HG03354 (cell line): ENCODE results near the gene KLHL12.

Experiments
- ATAC-seq: cut with Tn5 transposase; IDR thresholded peaks from one replicate; pipeline ENCODE4 v1.9.1; 2021; ENCODE audit warnings: mild to moderate bottlenecking; ENCODE audit not compliant: unreplicated experiment, poor library complexity, severe bottlenecking

KLHL12 gene

GRCh38 chr1:202892501-202892900 is 34.5 kb downstream of the KLHL12 start:
- no peak for ATAC-seq

GRCh38 chr1:202890392-202890791 is 36.6 kb downstream of the KLHL12 start:
- no peak for ATAC-seq

DNA sequence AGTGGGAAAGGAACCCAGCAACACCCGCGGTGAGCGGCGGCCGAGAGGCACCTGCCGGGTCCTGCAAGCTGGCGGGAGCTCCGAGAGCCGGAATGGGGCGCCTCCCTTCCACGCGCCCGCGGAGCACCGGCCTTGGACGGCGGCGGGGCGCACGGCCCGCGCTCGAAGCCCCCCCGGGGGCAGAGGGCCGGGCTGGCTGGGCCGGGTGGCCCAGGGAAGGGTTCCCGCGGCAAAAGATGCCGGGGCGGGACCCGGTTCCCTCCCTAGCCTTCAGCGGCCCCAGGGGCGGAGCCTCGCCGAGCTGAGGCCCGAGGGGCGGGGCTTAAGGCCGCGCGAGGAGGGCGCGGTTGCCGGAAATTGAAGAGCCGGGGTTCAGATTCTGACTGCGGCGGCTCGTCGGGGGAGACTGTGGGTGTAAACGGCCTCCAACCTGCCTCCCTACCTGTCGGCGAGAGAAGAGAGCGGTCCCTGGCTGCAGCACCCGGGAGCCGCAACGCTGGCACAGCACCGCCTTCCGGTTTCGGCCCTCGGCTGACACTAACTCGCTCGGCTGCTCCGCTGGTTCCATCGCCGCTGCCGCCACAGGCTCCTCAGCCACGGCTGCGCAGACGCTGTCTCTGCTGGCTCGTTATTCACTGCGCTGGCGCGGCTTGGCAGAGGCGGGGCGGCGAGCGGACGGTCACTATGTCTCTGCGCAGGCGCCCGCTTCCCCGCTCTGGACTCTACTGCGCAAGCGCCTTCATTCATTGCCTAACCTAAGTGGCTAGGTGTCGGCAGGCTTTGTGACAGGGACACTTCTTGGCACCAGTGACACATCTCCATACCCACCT is 38.3 kb downstream of the KLHL12 start, which contains the start of gene RABIF:
Gene RABIF (minus strand): TSS at position 619 of the 830 bp plus-strand sequence. CDS start 51 bp downstream, at position 568.
- peak; percentile 92 for ATAC-seq

GRCh38 chr1:202888221-202888530 is 38.9 kb downstream of the KLHL12 start:
- ATAC-seq: no peak

DNA sequence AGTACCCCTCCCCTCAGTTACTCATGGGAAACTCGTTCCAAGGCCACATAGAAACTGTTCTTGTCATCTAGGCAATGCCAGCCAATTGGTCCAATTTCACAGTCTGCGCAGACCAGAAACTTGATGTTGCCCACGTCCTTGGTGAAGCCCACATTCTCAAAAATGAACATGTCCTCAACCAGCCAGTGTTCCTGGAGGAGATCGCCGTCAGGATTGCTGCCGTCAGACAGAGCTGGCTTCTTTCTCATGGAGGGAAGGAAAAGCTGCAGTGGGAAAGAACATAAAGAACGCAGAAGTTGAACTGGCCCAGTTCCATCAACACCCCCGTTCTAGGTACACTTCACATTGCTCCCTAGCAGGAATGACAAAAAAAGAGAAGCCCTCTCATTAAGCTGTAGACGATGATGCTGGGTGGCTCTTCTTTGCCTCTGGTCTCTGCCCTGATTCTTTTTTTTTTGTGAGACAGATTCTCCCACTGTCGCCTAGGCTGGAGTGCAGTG is 46.0 kb downstream of the KLHL12 start:
- ATAC-seq: no peak

DNA sequence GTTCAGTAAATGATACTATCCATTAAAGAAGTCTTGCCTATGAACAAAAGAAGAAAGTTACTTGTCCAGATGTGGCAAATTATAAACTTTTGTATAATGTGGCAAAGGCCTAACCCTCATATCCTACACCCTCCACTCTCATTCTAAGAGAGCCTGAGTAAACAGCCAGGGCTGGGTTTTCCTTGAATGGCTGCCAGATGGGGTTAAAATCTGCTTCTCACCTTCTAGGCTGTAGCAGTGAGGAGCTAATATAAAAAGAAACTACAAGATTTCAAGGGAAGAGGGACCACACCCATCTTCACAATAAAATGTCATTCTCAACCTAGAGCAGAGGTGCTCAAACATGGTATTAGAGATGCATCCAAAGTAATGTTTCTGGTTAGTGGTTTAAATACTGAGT is 47.0 kb downstream of the KLHL12 start:
- ATAC-seq: no peak

DNA sequence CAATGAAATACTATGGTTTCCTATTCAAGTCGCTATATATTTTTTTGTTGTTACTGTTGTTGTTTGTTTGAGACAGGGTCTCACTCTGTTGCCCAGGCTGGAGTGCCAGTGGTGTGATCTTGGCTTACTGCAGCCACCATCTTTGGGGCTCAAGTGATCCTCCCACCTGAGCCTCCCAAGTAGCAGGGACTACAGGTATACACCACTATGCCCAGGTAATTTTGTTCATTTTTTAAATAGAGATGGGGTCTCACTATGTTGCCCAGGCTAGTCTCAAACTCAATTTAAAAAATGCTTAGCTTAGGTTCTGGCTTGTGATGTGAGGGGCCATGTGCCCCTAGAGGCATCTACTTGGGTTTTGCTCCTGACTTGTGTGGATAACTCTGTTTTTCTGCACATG is 47.9 kb downstream of the KLHL12 start:
- no peak for ATAC-seq

GRCh38 chr1:202873026-202873425 is 54.0 kb downstream of the KLHL12 start:
- ATAC-seq: no peak

- ATAC-seq: no peak
Observed at GRCh38 chr1:202871367-202871766, 55.7 kb downstream of the KLHL12 start.

DNA sequence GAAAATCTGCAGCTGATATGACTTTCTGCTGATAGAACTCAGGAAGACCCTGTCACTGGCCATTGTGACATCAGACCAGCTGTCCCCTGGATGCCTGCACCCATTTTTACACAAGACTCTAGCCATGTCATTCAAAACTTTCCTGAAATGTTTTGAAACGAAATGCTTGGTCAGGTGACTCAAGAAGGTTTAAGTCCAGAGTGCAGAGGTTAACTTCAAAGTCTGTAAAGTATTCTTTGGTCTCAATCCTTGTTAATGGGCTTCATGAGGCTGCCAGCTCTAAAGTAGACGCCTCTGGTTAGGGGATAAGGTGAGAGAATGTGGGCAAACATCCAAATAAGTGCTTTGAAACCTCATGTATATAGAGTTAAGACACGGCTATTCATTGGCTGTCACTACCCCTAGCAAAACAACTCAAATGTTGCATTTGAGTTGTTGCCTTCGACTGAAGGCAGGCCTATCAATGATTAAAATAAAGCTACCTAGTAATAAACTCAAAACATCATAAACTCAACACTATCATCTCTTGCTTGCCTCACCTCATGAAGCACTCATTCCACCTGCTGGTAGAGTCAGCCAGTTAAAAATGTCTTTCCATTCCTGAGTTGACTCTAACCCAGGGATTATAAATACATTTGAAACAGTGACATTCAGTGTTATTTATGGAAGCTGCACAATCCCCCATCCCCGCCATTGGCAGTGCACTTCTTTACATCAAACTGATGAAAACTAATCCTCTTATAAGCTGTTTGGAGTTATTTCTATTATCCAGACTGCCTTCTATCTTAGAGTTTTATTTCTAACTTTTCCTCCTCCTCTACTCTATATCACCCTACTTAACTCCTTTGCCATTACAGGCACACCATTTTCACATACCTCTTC is 64.1 kb downstream of the KLHL12 start:
- no peak for ATAC-seq

GRCh38 chr1:202861420-202862132 is 65.5 kb downstream of the KLHL12 start:
- peak; percentile 81 for ATAC-seq

DNA sequence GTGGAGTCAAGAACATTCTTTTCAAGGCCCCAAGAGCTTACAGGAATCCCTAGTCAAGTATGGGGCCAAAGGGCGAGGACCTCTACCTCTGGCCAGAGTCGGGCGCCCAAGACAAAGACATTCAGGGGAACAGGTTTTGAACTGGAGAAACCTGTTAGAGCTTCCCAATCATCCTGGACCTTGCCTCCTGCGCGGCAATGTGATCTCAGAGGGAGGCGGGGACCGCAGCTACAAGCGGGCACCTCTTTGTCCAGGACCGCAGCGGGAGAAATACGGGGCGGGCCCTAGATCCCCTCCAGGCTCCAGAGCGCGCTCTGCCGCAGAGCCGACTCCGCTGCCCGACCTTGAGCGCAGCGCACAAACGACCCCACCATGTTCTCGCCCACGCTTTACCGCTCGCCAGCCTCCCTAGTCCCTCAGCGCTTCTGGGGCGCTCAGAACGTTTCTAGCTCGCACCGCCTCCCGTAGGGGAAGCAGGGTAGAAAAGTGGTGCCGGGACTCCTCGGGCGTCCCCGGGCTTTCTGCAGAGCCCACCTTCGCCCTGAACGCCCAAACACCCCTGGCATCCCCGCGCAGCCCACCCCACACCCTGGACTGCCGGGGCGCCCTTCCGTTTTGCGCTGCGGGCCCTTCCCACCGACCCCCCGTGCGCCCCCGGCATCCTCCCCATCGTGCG is 66.2 kb downstream of the KLHL12 start:
- ATAC-seq: peak; percentile 44

DNA sequence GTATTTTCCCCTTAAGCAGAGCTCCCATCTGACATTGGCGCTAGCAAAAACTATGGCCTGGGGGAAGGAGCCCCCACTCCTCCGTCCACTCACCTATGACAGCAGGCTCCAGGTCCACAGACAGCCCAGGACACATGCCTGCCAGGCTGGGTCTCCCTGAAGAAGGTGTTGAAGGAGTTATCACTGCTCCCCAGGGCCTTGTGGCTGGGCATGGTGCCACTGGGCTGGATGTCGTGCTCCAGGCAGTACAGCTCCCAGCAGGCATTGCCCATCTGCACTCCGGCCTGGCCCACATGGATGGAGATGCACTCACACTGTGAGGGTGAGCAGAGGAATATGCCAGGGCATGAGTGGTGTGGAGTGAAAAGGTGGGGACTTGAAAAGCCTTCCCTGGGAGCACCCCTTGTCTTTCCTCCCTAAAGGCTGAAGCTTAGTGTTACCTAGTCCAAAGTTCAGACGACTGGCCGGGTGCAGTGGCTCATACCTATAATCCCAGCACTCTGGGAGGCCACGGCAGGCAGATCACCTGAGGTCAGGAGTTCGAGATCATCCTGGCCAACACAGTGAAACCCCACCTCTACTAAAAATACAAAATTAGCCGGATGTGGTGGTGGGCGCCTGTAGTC is 68.1 kb downstream of the KLHL12 start:
- no peak for ATAC-seq

DNA sequence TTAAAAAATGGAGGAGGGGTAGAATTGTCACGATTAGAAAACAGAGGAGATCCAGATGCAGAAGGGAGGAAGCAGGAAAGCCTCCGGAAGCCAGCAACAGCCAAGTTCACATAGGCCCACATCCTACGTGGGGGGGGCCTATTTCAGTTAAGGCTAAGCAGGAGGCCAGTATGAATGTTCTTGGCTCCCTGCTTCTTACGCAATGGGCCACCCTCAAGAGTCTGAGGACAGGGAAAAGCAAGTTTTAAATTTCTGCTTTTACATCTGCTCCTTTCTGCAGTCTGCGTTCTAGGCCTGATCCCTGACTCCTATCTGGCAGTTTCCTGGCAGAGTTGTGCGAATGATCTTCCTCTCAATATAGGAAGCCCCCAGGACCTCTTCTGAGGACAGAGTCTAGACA is 68.7 kb downstream of the KLHL12 start:
- ATAC-seq: no peak

GRCh38 chr1:202857136-202857610 is 69.9 kb downstream of the KLHL12 start:
- no peak for ATAC-seq

- no peak for ATAC-seq
Observed at GRCh38 chr1:202856014-202856413, 71.0 kb downstream of the KLHL12 start.

GRCh38 chr1:202854787-202855186 is 72.2 kb downstream of the KLHL12 start:
- ATAC-seq: no peak

DNA sequence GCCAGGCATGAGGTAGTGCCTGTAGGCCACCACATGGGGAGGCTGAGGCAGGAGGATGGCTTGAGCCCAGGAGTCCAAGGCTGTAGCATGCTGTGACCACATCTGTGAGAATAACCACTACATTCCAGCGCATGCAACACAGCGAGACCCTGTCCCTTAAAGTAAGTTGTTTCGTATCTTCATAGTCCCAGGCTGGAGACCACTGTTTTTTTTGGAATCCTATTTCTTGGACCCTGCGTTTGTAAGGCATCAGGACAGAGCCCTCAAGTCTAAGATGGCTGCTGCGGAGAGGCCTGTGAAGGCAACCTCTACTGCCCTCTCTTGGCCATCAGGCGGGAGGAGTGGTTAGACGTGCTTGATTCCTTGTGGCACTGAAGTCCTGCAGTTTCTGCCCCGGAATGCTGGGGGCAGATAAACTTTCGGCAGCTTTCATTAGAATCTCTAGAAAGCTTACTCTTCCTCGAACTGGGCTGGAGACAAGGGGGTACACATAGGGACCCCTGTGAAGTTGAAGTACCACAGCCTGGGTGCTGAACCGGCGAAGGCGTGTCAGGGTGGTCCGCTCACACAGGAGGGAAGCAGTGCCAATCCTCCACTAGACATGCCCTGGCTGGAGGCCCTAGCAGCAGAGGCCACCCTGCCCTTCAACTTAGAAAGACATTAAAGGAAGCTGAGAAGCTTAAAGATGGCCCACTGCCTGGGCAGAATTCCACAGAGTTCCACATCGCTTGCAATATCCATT is 74.7 kb downstream of the KLHL12 start:
- no peak for ATAC-seq
